OCI-LY3 (cell line): Measurements from ENCODE around the gene CUL1.

Source experiments
- H2AFZ ChIP-seq: fragments of 200-600, 300-600 bp; shearing (Covaris generic); 2 replicates; pipeline ENCODE4 v1.6.0; 2014; ENCODE audit warnings: antibody characterized with exemption, low read depth, low read length
- H3K27ac ChIP-seq: fragments of 200-600, 300-600 bp; sonication (generic); 2 replicates; pipeline ENCODE4 v1.5.1; 2014; ENCODE audit warnings: mild to moderate bottlenecking, low read length, moderate library complexity, mixed read lengths
- H3K27me3 ChIP-seq: fragments of 200-600, 300-600 bp; sonication (generic); 2 replicates; pipeline ENCODE4 v1.6.1; 2014; ENCODE audit warnings: low read depth, low read length, mixed read lengths
- H3K36me3 ChIP-seq: fragments of 200-600, 300-600 bp; sonication (generic); replicated peaks from 2 replicates; pipeline ENCODE3; 2014; ENCODE audit warnings: low read depth, low read length, mixed read lengths
- H3K4me1 ChIP-seq: fragments of 300-600, 200-600 bp; sonication (generic); 2 replicates; pipeline ENCODE4 v1.6.1; 2014; ENCODE audit warnings: low read length, mixed read lengths
- H3K4me2 ChIP-seq: fragments of 200-600, 300-600 bp; sonication (generic); 2 replicates; pipeline ENCODE4 v1.6.1; 2014; ENCODE audit warnings: low read length, mixed read lengths
- H3K4me3 ChIP-seq: fragments of 300-600, 200-600 bp; sonication (generic); 2 replicates; pipeline ENCODE4 v1.5.1; 2014; ENCODE audit warnings: antibody characterized with exemption, mild to moderate bottlenecking, low read length, moderate library complexity
- H3K79me2 ChIP-seq: fragments of 300-600, 200-600 bp; shearing (Covaris generic); 2 replicates; pipeline ENCODE4 v1.6.1; 2014; ENCODE audit warnings: mild to moderate bottlenecking, low read length, mixed read lengths
- H3K9ac ChIP-seq: fragments of 300-600, 200-600 bp; shearing (Covaris generic); 2 replicates; pipeline ENCODE4 v1.6.0; 2014; ENCODE audit warnings: mild to moderate bottlenecking, low read length, moderate library complexity
- H3K9me3 ChIP-seq: fragments of 200-600, 300-600 bp; shearing (Covaris generic); 2 replicates; pipeline ENCODE4 v1.6.1; 2014; ENCODE audit warnings: low read length, mixed read lengths; ENCODE audit not compliant: insufficient read depth
- H4K20me1 ChIP-seq: fragments of 200-600, 300-600 bp; sonication (generic); 2 replicates; pipeline ENCODE4 v1.6.1; 2016; ENCODE audit warnings: low read length, mixed read lengths; ENCODE audit not compliant: insufficient read depth
- CTCF ChIP-seq: fragments of 200-600, 300-600 bp; sonication (generic); IDR thresholded peaks from 2 replicates; pipeline ENCODE4 v1.5.1; 2014; ENCODE audit warnings: antibody characterized with exemption, low read length, low read depth
- EZH2phosphoT487 ChIP-seq: fragments of 200-600 bp; shearing (Covaris generic); IDR thresholded peaks from 2 replicates; pipeline ENCODE4 v1.6.1; 2018; ENCODE audit warnings: antibody characterized with exemption, mixed run types, low read depth

Gene CUL1

GRCh38 chr7:148674689-148675088 lies 24.0 kb upstream of the CUL1 start:
- Histone ChIP-seq H3K9ac (no peak overlapping the region), H3K27ac (no peak overlapping the region), H3K79me2 (no peaks in the 10 kb centered on the region), H4K20me1 (no peaks in the 10 kb centered on the region), H3K4me3 (no peak overlapping the region), H3K4me1 (no peaks in the 10 kb centered on the region), H3K36me3 (no peaks in the 10 kb centered on the region), H3K27me3 (peaks cover 4% of the 10 kb centered on the region; the same call in 1 of the 2 replicates), H3K4me2 (no peak overlapping the region), H2AFZ (no peak overlapping the region), H3K9me3 (no peaks in the 10 kb centered on the region)
- no peak for TF ChIP-seq CTCF
- TF ChIP-seq EZH2phosphoT487, result no peak

- Histone ChIP-seq H3K36me3 (no peaks in the 10 kb centered on the region), H3K27me3 (peaks cover 13% of the 10 kb centered on the region; the same call in 1 of the 2 replicates), H3K9me3 (no peaks in the 10 kb centered on the region), H4K20me1 (no peaks in the 10 kb centered on the region), H3K9ac (no peak overlapping the region), H3K4me1 (no peaks in the 10 kb centered on the region), H2AFZ (no peak overlapping the region), H3K27ac (no peak overlapping the region), H3K79me2 (no peaks in the 10 kb centered on the region), H3K4me2 (no peak overlapping the region), H3K4me3 (no peak overlapping the region)
- TF ChIP-seq EZH2phosphoT487 (no peak), CTCF (no peak)
Observed at GRCh38 chr7:148676291-148676690, 22.4 kb upstream of the CUL1 start.

- Histone ChIP-seq H3K9me3 (no peaks in the 10 kb centered on the region), H3K27me3 (peaks cover 13% of the 10 kb centered on the region; the same call in 1 of the 2 replicates), H4K20me1 (no peaks in the 10 kb centered on the region), H3K36me3 (no peaks in the 10 kb centered on the region), H3K4me2 (no peak overlapping the region), H3K79me2 (no peaks in the 10 kb centered on the region), H3K9ac (no peak overlapping the region), H3K4me1 (no peaks in the 10 kb centered on the region), H3K4me3 (no peak overlapping the region), H2AFZ (no peak overlapping the region), H3K27ac (no peak overlapping the region)
- no peak for TF ChIP-seq EZH2phosphoT487
- TF ChIP-seq CTCF, result no peak
Observed at GRCh38 chr7:148681821-148682220, 16.9 kb upstream of the CUL1 start.

- Histone ChIP-seq H3K79me2 (no peaks in the 10 kb centered on the region), H3K4me2 (no peak overlapping the region)
Observed at GRCh38 chr7:148684289-148684830, 14.3 kb upstream of the CUL1 start.

More at GRCh38 chr7:148684289-148684830, 14.3 kb upstream of the CUL1 start:
- H3K27ac ChIP-seq, result no peak overlapping the region
- H3K27me3 ChIP-seq, result peaks cover 19% of the 10 kb centered on the region
- no peak overlapping the region for H3K9ac ChIP-seq
- H3K4me1 ChIP-seq, result no peaks in the 10 kb centered on the region
- H3K36me3 ChIP-seq, result no peaks in the 10 kb centered on the region
- H3K9me3 ChIP-seq, result no peaks in the 10 kb centered on the region
- H4K20me1 ChIP-seq, result no peaks in the 10 kb centered on the region
- TF ChIP-seq EZH2phosphoT487, result no peak
- no peak for TF ChIP-seq CTCF
- no peak overlapping the region for H3K4me3 ChIP-seq
- no peak overlapping the region for H2AFZ ChIP-seq
